HUDEP-2 (cell line): ENCODE measurements around the gene FNIP2.
"Not testable (repeated sequence)": the region's sequence is repeated elsewhere in the genome, so short reads cannot be mapped to it uniquely, and the experiment has no call there.

Source experiments
- DNase-seq, 76 experiments: peaks; one replicate each; lab custom pipeline; 2025; ENCODE audit not compliant: unreplicated experiment in 76 of 76; lab: John Stamatoyannopoulos, UW

Gene FNIP2

GRCh38 chr4:158811704-158812103 lies 42.9 kb downstream of the FNIP2 start:
- peak in 21 of 76 experiments; percentile 0 to 44 (median 10) for DNase-seq

GRCh38 chr4:158812133-158812532 lies 43.3 kb downstream of the FNIP2 start:
- DNase-seq: no peak

- DNase-seq: no peak
These were observed 43.7 kb downstream of the FNIP2 start for GRCh38 chr4:158812543-158812942.

GRCh38 chr4:158813113-158813512 lies 44.3 kb downstream of the FNIP2 start:
- no peak for DNase-seq

- no peak for DNase-seq
These were observed 45.4 kb downstream of the FNIP2 start for GRCh38 chr4:158814207-158814606.

GRCh38 chr4:158814636-158815330 lies 46.0 kb downstream of the FNIP2 start:
- DNase-seq: peak in 1 of 76 experiments; percentile 1

GRCh38 chr4:158816955-158817354 lies 48.1 kb downstream of the FNIP2 start:
- DNase-seq: no peak

GRCh38 chr4:158817562-158818296 lies 48.9 kb downstream of the FNIP2 start:
- DNase-seq: no peak

GRCh38 chr4:158818560-158819140 lies 49.8 kb downstream of the FNIP2 start:
- no peak for DNase-seq

- no peak for DNase-seq
These were observed 51.3 kb downstream of the FNIP2 start for GRCh38 chr4:158819942-158820786.

GRCh38 chr4:158821228-158821971 lies 52.6 kb downstream of the FNIP2 start:
- DNase-seq: no peak

GRCh38 chr4:158822348-158822747 lies 53.5 kb downstream of the FNIP2 start:
- DNase-seq: no peak

GRCh38 chr4:158823461-158823873 lies 54.6 kb downstream of the FNIP2 start:
- no peak for DNase-seq

- DNase-seq: no peak
These were observed 55.8 kb downstream of the FNIP2 start for GRCh38 chr4:158824425-158825274.

GRCh38 chr4:158825433-158826036 lies 56.7 kb downstream of the FNIP2 start:
- DNase-seq: peak in 1 of 76 experiments; percentile 19

GRCh38 chr4:158826057-158826456 lies 57.2 kb downstream of the FNIP2 start:
- no peak for DNase-seq

GRCh38 chr4:158826882-158827281 lies 58.1 kb downstream of the FNIP2 start:
- no peak for DNase-seq

GRCh38 chr4:158827543-158827981 lies 58.7 kb downstream of the FNIP2 start:
- DNase-seq: peak in 51 of 76 experiments; percentile 3 to 64 (median 26)

GRCh38 chr4:158828151-158828550 lies 59.3 kb downstream of the FNIP2 start:
- DNase-seq: not testable (repeated sequence)
